Prostate gland (tissue), 2 donors: Measurements from ENCODE around the gene CEBPZOS.
"Not testable (repeated sequence)": the region's sequence is repeated elsewhere in the genome, so short reads cannot be mapped to it uniquely, and the experiment has no call there.

ENCODE experiments used
- POLR2AphosphoS5 ChIP-seq: sonication (generic); formaldehyde crosslinking; IDR thresholded peaks from one replicate; pipeline ENCODE4 v1.6.1; 2017; ENCODE audit warnings: antibody characterized with exemption
- TF ChIP-seq, protein P1 (sequence below), 4 experiments: fragments of 200-600 bp in 2 of 4; fragments of 450-650 bp in 2 of 4; sonication (generic) in 2 of 4; IDR thresholded peaks; 1 replicate in 3 of 4; 2 replicates in 1 of 4; pipeline ENCODE4 v1.5.1; 2016 to 2019; ENCODE audit warnings: antibody characterized with exemption in 4 of 4, mild to moderate bottlenecking in 2 of 4, moderate library complexity in 2 of 4

DNA sequence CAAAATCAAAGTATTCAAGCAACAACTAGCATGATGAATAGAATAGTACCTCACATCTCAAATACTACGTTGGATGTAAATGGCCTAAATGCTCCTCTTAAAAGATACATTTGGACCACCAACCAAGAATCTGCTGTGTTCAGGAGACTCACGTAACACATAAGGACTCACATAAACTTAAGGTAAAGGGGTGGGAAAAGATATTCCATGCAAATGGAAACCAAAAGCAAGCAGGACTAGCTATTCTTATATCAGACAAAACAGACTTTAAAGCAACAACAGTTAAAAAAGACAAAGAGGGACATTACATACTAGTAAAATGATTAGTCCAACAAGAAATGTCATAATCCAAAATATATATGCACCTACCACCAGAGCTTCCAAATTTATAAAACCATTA is 10.5 kb downstream of the CEBPZOS start:
- TF ChIP-seq POLR2AphosphoS5: not testable (repeated sequence)
- TF ChIP-seq, protein P1, sequence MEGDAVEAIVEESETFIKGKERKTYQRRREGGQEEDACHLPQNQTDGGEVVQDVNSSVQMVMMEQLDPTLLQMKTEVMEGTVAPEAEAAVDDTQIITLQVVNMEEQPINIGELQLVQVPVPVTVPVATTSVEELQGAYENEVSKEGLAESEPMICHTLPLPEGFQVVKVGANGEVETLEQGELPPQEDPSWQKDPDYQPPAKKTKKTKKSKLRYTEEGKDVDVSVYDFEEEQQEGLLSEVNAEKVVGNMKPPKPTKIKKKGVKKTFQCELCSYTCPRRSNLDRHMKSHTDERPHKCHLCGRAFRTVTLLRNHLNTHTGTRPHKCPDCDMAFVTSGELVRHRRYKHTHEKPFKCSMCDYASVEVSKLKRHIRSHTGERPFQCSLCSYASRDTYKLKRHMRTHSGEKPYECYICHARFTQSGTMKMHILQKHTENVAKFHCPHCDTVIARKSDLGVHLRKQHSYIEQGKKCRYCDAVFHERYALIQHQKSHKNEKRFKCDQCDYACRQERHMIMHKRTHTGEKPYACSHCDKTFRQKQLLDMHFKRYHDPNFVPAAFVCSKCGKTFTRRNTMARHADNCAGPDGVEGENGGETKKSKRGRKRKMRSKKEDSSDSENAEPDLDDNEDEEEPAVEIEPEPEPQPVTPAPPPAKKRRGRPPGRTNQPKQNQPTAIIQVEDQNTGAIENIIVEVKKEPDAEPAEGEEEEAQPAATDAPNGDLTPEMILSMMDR (IDR thresholded peaks at IDR 0.05): not testable (repeated sequence)
